ENCODE data around the gene CASP1. TPM values are rescaled to one million over a fixed set of nuclear protein-coding genes. Genes with fewer than 3 reads are reported as not detected.

Gene CASP1
- total RNA-seq, 1 experiment from 2014 or later = 2.1 TPM

- no peaks in the 10 kb centered on the region for H3K4me1 ChIP-seq (ENCODE audit: control insufficient read depth, insufficient read depth, low read length)
- no peak for TF ChIP-seq CTCF (IDR thresholded peaks at IDR 0.05)
- no peak for TF ChIP-seq TCF7L2 (IDR thresholded peaks at IDR 0.05; ENCODE audit: low read depth, low read length)
- no peaks in the 10 kb centered on the region for H3K36me3 ChIP-seq (ENCODE audit: control insufficient read depth, insufficient read depth, low read length)
- in situ Hi-C loops (cut with HindIII; ENCODE audit: low pct_unique_long_range_greater_than_20kb, low sequenced_read_pairs) (no loop called here), intact Hi-C loops (cut with micrococcal nuclease; ENCODE audit: unreplicated experiment) (no loop called here)
- no peaks in the 10 kb centered on the region for H3K27me3 ChIP-seq (ENCODE audit: control insufficient read depth, insufficient read depth, low read length)
- DNase-seq (ENCODE audit: low read depth, low spot score) (no peak), ATAC-seq (no peak)
- BruUV-seq (replicated peaks) = no TSS peak
- H3K9me3 ChIP-seq (ENCODE audit: control insufficient read depth, insufficient read depth, low read depth, low read length) = no peaks in the 10 kb centered on the region
- no peak within 1 kb of the TSS for H3K27ac ChIP-seq (ENCODE audit: low read length)
- ChIA-PET CTCF (no interaction called here), POLR2A (no interaction called here)
- H3K4me3 ChIP-seq (ENCODE audit: low read depth in 2 of 2, low read length in 2 of 2) = no peak within 1 kb of the TSS
Observed at GRCh38 chr11:105023003-105023402, 11.9 kb downstream of the CASP1 start, which contains the start of gene CASP5. Gene CASP5, minus strand, starts transcription at chr11:105023168. Its CDS starts 32 bp downstream, at chr11:105023136.

- Histone ChIP-seq H3K36me3 (ENCODE audit: control insufficient read depth, insufficient read depth, low read length) (no peaks in the 10 kb centered on the region), H3K4me1 (ENCODE audit: control insufficient read depth, insufficient read depth, low read length) (no peaks in the 10 kb centered on the region), H3K27me3 (ENCODE audit: control insufficient read depth, insufficient read depth, low read length) (no peaks in the 10 kb centered on the region), H3K4me3 (ENCODE audit: low read depth in 2 of 2, low read length in 2 of 2) (no peak overlapping the region), H3K27ac (ENCODE audit: low read length) (no peak overlapping the region), H3K9me3 (ENCODE audit: control insufficient read depth, insufficient read depth, low read depth, low read length) (no peaks in the 10 kb centered on the region)
- in situ Hi-C loops (cut with HindIII; ENCODE audit: low pct_unique_long_range_greater_than_20kb, low sequenced_read_pairs) = no loop called here
- DNase-seq (ENCODE audit: low read depth, low spot score) = no peak
- BruUV-seq (replicated peaks) = no TSS peak
- TF ChIP-seq POLR2AphosphoS5 (IDR thresholded peaks at IDR 0.05; ENCODE audit: low read depth, low read length) (no peak), REST (IDR thresholded peaks at IDR 0.05; ENCODE audit: insufficient read depth in 1 of 2, low read depth in 2 of 2, low read length in 1 of 2) (no peak), CTCF (IDR thresholded peaks at IDR 0.05) (no peak)
- ChIA-PET CTCF (no interaction called here), POLR2A (no interaction called here)
- ATAC-seq = no peak
- intact Hi-C loops (cut with micrococcal nuclease; ENCODE audit: unreplicated experiment) = no loop called here
Observed at GRCh38 chr11:105022527-105022926, 12.4 kb downstream of the CASP1 start.

GRCh38 chr11:105007463-105007862, 27.5 kb downstream of the CASP1 start:
- ChIA-PET CTCF (no interaction called here), POLR2A (no interaction called here)
- no TSS peak for BruUV-seq (replicated peaks)
- H3K36me3 ChIP-seq (ENCODE audit: control insufficient read depth, insufficient read depth, low read length) = no peaks in the 10 kb centered on the region
- in situ Hi-C loops (cut with HindIII; ENCODE audit: low pct_unique_long_range_greater_than_20kb, low sequenced_read_pairs) (no loop called here), intact Hi-C loops (cut with micrococcal nuclease; ENCODE audit: unreplicated experiment) (no loop called here)
- TF ChIP-seq POLR2AphosphoS5 (IDR thresholded peaks at IDR 0.05; ENCODE audit: low read depth, low read length) (no peak), SIN3A (IDR thresholded peaks at IDR 0.05; ENCODE audit: borderline replicate concordance, insufficient read depth, low read depth, low read length) (no peak), REST (IDR thresholded peaks at IDR 0.05; ENCODE audit: insufficient read depth in 1 of 2, low read depth in 2 of 2, low read length in 1 of 2) (no peak), CTCF (IDR thresholded peaks at IDR 0.05) (no peak), TCF7L2 (IDR thresholded peaks at IDR 0.05; ENCODE audit: low read depth, low read length) (no peak)
- no peaks in the 10 kb centered on the region for H3K4me1 ChIP-seq (ENCODE audit: control insufficient read depth, insufficient read depth, low read length)
- ATAC-seq (no peak), DNase-seq (ENCODE audit: low read depth, low spot score) (no peak)
- H3K27me3 ChIP-seq (ENCODE audit: control insufficient read depth, insufficient read depth, low read length) = no peaks in the 10 kb centered on the region
- no peaks in the 10 kb centered on the region for H3K9me3 ChIP-seq (ENCODE audit: control insufficient read depth, insufficient read depth, low read depth, low read length)
- no peak overlapping the region for H3K4me3 ChIP-seq (ENCODE audit: low read depth in 2 of 2, low read length in 2 of 2)
- no peak overlapping the region for H3K27ac ChIP-seq (ENCODE audit: low read length)
